ENCODE data around the gene AFF1.
"Not testable (repeated sequence)": the region's sequence is repeated elsewhere in the genome, so short reads cannot be mapped to it uniquely, and the experiment has no call there.

Gene AFF1

DNA sequence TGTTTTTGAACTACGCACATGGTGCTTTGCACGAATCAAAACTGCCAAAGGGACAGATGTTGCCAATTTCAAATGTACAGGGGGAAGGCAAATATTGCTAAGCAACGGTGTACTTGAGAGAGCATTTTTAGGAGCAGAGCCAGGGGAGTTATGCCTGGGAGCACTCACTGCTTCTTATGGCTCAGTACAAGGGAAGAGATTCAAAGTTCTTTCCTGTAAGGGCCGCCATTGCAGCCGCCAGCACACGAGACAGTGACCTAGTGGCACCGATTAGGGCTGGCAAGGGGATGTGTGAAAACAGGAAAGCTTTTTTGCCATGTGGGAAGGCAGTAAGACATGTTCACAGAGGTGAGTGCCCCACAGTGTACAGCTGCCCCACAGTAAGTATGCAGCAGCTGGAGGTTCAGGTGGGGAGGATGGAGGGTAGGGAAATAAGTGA, 133.8 kb downstream of the AFF1 start:
- DNase-seq (ENCODE audit: extremely low spot score, insufficient read length, low read depth) (no peak), FAIRE-seq (no peak)

DNA sequence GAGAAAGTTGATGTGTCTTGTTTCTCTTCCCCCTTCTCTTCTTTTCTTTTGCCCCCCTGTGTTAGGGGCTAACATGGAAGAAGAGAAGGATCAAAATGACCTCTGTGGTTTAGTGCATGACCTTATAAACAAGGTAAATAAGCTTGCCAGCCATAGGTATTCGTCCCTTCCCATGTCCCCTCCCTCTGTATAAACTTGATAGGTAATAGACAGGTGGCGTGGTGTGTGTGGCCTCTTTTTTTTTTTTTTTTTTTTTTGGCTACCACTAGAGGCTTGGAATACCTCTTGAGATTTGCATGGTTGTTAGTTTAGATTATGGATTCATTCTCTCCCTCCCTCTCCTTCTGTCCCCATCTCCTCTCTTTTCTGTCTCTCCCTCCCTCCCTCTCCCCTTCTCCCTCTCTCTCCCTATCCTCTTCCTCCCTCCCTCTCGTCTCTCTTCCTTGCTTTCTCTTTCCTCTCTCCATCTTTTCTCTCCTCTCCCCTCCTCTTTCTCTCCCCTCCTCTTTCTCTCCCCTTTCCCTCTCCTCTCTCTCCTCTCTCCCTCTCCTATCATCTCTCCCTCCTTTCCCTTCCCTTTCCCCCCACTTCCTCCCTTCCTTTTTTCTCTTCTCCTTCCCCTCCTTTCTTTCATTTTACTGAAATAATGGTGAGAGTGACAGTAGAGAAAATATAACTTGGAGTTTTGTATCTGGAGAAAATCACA, 134.4 kb downstream of the AFF1 start:
- DNase-seq (ENCODE audit: extremely low spot score, insufficient read length, low read depth) (no peak), FAIRE-seq (no peak)

DNA sequence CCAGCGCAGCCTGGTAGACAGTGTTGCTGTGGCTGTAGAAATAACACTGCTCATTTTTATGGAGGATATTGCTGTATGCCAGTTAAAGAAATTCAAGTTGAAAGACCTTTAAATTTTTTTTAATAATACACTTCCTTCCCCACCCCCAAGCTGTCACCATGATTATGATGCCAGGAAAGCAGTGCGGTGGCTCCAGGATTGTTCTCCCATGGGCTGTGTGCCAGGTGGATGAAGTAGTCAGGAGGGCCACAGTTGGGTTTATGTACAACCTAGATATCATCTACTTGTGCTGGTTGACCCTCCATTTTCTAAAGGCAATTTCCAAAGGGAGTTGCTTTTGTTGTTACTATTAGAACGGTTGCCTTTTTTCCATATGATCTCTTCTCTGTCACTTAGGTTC, 136.6 kb downstream of the AFF1 start:
- no peak for FAIRE-seq

DNA sequence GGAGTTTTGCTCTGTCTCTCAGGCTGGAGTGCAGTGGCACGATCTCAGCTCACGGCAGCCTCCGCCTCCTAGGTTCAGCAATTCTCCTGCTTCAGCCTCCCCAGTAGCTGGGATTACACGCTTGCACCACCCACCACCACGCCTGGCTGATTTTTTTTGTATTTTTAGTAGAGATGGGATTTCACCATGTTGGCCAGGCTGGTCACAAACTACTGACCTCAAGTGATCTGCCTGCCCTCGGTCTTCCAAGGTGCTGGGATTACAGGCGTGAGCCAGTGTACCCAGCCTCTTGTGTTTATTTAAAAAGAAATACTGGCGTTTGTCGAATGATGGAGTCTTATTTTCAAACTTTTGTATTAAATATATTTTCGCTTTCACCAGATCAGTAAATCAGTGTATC, 137.7 kb downstream of the AFF1 start:
- FAIRE-seq; DNase-seq (ENCODE audit: extremely low spot score, insufficient read length, low read depth): not testable (repeated sequence)

More for the DNA sequence above, 136.6 kb downstream of the AFF1 start:
- no peak for DNase-seq (ENCODE audit: extremely low spot score, insufficient read length, low read depth)

DNA sequence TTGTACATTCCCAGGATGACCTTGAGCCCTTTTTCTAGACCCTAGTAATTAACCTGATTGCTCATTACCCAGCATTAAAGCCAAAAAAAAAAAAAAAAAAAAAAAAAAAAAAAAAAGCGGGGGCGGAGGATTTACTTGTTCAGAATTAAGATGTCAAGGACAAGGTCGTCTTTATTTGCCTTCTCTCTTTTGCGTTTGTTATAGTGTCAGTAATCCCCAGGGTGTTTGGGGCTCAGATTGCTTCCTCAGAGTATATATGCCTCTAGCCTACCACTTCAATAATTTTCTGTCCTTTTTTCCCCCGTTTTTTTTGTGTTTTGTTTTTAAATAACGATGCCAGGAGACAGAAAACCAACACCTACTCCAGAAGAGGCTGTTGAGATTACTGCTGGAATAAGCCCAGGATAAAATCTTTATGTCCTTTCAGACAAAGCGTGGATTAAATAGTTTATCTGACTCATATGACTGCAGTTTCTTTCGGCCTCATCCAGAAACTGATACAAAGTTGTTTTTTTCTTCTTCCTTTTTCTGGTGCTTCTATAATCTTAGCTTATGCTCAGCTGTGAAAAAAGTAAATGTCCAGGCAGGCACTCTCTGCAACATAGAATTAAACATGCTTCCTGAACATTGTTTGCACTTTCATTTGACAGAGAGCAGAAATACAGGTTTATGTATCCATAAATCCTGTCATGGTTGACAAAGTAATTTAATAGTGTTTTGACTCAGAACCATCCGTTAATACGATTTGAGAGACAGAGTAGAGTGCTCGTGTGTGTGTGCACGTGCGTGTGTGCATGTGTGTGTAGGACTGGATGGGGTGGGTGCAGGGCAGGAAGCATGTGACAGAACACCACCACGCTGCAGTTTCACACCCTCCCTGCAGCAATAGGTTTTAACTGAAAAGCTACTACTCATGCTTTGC, 138.6 kb downstream of the AFF1 start:
- DNase-seq (ENCODE audit: extremely low spot score, insufficient read length, low read depth) (no peak), FAIRE-seq (peak; percentile 97)

DNA sequence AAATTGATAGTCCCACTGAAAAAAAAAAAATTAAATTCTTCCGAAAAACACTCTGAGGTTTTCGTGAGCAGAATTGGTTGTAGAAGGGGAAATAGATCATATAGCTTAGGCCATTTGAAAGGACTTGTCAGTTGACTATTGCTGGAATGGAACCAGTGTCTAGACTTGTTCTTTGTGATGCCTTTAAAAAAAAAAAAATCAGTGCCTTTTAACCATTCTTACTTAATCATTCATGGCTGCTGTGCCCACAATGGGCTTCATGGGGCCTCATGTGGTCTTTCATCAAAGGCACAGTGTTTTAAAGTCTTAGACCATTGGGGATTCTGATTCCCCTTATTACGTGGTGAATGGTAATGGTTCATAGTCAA, 139.3 kb downstream of the AFF1 start:
- no peak for FAIRE-seq
- DNase-seq (ENCODE audit: extremely low spot score, insufficient read length, low read depth): no peak

DNA sequence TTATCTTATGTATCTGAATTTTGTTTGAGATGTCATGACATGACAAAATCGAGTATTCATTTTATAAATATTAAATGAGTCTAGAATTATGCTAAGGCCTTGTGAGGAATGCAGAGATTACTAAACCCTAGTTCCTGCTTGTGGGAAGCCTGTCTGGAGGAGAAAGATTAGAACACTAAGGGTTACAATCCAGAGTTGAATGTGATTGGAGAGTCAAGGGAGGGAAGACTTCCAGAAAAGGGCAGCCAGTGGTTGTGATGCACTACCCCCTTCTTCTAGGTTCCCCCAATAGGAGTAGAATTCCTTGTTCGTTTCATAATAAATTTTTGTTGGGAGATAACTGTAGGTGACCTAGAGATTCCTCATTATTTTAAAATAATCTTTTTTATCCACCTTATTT, 141.1 kb downstream of the AFF1 start:
- FAIRE-seq: peak; percentile 15
- no peak for DNase-seq (ENCODE audit: extremely low spot score, insufficient read length, low read depth)

DNA sequence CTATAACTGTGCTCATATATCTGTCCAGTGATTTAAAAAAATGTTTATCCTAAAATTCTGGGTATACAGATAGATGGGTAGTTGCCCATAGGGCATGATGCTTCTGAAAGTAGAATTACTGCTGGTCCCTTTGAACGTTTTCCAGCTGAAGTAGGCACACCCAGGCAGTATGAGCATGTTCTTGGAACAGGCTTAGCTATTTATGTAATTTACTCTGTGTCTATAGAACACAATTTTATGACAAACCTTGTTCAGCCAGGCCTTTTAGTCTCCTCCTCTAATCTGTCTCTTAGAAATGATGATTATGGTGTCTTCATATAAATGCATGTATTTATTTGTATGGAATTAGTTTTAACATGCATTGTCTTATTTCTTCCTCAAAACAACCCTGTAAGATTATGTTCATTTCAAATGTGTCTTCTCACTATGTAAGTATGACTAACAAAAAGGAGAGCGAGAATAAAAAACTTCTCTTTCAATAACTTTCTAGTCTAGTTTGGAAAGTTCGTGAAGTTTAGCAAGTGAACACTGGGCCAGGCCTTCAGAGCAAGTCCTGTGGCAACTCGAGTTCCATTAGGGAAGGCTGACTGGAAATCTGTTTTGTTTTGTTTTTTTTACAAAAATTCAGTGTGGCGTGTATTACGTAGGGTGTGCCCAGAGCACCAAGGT, 142.0 kb downstream of the AFF1 start:
- DNase-seq (ENCODE audit: extremely low spot score, insufficient read length, low read depth): no peak
- FAIRE-seq: no peak

DNA sequence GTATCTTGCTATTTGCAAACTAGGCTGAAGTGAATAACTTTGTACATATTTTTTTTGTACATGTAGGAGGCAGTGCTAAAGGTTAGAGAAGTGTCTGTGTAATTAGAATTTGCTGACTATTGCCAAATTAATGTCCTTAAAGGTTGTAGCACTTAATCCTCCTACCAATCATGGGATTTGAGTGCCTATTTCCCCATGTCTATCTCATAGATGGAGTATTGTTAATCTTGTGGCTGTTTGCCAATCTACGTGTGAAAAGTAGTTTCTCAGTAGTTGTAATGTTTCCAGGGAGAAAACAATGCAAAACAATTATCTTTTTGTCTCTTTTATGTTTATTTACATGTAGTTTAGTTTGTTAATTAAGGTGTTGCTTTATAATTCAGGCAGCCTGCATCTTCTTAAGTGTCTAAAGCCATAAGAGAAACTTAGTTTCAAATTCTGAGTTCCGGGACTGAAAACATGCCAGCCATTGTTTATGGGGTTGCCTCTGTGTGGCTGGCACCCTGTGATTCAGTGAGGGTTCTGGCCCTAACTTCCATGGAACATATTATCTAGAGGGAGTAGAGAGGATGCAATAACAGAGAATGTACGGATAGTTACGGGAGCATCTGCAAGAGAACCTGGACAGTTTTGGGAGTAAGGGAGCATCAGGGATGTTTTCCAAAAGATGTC, 143.2 kb downstream of the AFF1 start:
- DNase-seq (ENCODE audit: extremely low spot score, insufficient read length, low read depth): no peak
- FAIRE-seq: peak; percentile 31

DNA sequence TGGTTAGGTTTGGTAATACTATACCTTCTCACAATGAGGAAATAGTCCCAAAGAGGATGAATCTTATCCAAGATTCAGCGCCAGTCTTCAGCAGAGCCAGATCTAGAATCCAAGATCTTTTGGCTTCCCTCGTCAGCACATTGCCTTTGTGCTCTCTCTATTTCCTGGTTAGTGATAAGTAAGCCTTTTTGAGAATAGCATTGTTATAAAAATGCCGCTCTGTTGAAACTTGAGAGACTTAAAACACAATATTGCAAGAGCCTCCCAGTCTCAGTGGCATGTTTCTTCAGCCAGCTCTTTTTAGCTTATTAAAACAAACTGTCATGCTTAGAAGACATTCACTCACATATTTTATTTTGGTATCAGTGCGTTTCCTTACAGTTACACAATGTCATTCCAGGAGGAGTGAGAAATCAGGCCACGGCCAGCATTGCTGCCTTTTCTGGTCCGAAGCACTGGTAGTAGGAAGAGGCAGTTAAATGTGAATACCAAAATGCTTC, 144.2 kb downstream of the AFF1 start:
- DNase-seq (ENCODE audit: extremely low spot score, insufficient read length, low read depth) (no peak), FAIRE-seq (peak; percentile 21)

DNA sequence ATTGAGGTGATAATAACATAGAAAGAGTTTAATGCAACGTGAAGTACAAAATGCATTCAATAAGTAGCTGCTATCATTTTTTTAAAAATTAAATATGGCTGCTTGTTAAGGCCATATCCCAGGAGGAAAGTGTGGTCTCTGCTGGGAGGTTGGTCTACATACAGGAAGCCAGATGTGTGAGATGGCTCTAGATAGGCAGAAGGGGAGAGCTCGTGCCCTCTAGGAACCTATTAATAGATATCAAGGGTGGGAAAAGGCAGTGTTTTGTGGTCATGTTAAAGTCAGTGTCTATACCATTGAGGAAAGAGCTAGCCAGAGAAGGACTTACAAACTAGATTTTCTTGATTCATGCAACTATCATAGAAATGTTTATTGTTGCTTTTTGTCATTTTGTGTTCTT, 145.2 kb downstream of the AFF1 start:
- DNase-seq (ENCODE audit: extremely low spot score, insufficient read length, low read depth): no peak
- FAIRE-seq: no peak

DNA sequence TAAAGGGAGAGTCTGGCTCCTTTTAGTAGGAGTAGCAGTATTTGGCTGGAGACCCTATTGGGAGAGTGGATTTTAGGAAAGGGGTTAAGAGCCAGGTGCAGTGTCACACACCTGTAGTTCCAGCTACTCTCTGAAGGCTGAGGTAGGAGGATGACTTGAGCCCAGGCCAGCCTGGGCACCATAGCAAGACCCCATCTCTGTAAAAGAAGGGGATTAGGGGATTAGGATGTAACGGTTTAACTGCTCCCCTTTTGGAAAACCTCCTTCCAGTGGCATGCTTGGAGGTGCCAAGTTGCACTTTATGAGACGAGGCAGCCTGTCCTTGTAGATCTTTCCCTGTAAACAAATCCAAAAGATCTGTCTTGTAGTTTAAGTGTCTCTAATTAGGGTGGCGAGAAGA, 145.7 kb downstream of the AFF1 start:
- FAIRE-seq (no peak), DNase-seq (ENCODE audit: extremely low spot score, insufficient read length, low read depth) (no peak)

DNA sequence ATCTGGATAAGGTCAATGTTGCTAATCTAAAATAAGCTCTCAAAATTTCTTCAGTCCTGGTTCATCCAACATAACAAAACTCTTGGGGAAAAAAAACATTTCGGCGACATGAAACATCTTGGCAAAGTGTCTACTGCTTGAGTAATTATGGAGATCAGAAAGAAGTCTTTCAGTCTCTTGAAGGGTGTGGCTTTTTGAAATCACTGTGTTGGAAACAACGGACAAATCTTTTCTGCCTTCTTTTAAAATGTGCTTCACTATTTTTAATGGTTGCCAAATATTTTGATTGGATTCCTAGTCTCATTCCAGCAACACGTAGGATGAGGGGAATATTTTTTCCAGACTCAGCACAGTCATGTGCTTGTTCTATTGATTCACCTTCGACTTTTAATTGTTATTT, 147.0 kb downstream of the AFF1 start:
- no peak for DNase-seq (ENCODE audit: extremely low spot score, insufficient read length, low read depth)

DNA sequence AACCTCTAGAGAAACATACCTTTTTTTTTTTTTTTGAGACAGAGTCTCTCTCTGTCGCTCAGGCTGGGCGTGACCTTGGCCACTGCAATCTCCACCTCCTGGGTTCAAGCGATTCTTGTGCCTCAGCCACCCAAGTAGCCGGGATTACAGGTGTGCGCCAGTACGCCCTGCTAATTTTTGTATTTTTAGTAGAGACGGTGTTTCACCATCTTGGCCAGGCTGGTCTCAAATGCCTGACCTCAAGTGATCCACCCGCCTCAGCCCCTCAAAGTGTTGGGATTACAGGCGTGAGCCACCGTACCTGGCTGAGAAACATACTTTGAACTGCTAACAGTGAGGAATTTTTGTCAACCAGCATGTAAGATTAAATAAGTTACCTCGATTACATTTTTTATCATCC, 150.9 kb downstream of the AFF1 start:
- not testable (repeated sequence) for FAIRE-seq; DNase-seq (ENCODE audit: extremely low spot score, insufficient read length, low read depth)

More for the DNA sequence above, 147.0 kb downstream of the AFF1 start:
- no peak for FAIRE-seq

DNA sequence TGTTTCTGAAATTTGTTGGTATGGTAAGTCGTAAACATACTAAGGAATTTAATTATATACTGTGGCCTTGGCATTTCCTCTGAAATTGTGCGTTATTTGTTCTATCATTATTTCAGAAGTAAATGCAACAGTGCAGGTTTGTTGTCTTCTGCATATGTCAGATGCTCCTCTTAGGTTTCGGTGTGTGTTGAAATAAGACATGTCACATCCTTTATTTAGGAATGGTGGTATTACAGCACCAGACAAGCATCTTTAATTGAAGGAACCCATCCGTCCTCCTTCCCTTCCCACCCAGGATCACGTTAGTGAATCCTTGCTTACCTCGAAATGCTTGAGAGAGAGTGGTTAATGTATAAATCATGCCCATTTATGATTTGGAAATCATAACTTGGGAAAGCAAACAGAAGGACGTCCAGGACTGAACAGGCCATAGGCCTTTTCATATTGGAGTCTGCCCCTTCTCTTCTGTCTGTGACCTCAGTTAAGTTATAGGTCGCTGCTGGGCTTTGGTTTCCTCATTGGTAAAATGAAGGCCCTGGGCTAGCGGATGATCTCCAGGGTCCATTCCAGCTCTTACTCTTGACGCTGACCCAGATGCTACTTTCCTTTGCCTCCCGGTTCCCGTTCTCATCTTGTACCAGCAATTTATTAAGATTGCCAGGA, 151.5 kb downstream of the AFF1 start:
- DNase-seq (ENCODE audit: extremely low spot score, insufficient read length, low read depth): no peak
- no peak for FAIRE-seq

DNA sequence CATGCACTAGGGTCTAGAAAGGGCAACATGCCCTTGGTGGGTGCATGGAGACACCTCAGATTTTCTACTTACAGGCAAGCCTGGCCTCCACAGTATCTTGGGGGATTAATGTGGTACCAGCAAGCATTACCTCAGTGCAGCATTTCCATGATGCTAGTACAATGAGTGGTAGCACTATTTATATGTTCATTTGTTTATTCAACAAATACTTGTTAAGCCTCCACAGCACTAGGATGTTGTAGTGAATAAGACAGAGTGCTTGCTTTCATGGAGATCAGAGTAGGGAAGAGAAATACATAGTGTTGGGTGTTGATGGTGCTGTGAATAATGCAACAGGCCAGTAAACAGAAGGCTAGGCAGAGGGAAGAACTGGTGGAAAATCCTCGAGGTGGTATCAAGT, 152.2 kb downstream of the AFF1 start:
- FAIRE-seq (no peak), DNase-seq (ENCODE audit: extremely low spot score, insufficient read length, low read depth) (no peak)

DNA sequence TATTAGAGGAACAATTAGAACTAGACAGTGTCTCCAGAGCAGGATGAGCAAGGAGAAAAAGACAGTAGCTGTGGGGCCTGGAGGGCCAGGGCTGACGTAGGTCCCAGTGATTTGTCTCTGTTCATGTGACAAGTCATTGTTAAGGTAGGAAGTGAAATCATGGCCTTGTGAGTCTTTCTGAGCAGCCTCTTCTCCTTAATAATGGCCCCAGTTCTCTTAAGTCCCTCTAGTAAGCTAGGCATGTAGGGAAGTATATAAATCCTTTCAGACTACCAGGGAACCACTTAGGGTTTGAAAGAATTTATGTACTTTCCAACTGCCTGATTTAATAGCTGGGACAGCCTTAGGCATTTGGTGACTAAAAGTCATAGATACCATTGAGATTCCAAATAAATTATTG, 152.6 kb downstream of the AFF1 start:
- FAIRE-seq (no peak), DNase-seq (ENCODE audit: extremely low spot score, insufficient read length, low read depth) (no peak)

DNA sequence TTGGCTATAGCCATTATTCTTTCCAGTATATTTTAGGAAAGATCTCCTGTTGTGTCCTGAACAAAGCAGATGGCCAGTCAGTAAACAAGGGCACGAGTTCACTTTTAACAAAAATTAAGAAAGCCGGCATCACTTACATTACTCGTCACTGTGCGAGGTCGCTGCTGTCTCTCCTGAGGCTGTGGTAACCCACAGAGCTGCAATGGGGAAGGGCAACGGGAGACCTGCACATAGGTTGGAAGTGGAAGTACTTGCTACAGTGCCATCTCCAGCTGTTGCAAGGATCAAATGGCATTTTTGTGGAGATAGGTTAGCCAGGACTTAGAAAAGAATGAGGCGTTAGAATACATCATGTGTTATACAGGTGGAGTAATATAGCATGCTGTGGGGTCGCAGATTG, 153.4 kb downstream of the AFF1 start:
- DNase-seq (ENCODE audit: extremely low spot score, insufficient read length, low read depth) (no peak), FAIRE-seq (no peak)

DNA sequence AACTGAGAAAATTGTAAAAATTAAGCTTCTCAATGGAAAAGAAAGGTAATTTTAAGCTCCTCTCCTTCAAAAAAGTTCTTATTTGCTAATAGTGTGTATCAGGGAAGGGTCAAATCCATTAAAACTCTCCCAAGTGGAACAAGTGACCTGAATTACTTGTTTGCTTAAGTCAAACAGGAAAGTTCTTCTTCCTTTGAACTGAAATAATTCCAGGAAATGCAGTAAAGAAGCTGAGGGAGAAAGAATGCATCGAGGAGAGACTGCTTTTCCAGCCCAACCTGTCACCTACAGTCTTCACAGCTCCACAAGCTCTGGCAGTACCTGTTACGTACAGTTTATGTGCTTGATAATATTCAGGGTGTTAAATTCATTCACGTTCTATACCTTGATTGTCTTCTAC, 154.6 kb downstream of the AFF1 start:
- DNase-seq (ENCODE audit: extremely low spot score, insufficient read length, low read depth) (no peak), FAIRE-seq (no peak)

DNA sequence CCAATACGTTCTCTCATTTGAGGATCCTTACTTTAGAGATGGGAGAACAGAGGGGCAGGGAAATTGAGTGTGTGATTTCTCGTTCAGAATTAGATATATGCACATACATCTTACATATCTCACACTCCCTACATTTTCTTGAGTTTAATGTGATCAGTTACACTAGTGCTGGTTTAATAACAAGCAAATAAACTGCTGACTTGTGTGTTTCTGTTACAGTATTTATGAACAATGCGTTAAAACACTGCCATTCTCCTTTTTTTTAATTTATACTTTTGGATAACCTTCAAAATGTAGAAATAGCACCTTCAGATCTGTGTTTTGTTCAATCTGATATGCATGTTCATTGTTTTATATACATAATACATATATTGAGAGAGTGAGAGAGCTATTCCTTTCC, 155.5 kb downstream of the AFF1 start:
- DNase-seq (ENCODE audit: extremely low spot score, insufficient read length, low read depth): no peak
- FAIRE-seq: no peak
